ENCODE data around the gene RDX. TPM values are rescaled to one million over a fixed set of nuclear protein-coding genes. Genes with fewer than 3 reads are reported as not detected.
"Not testable (repeated sequence)": the region's sequence is repeated elsewhere in the genome, so short reads cannot be mapped to it uniquely, and the experiment has no call there.

The RDX gene
- total RNA-seq, 1 experiment from 2014 or later, result 107 TPM

DNA sequence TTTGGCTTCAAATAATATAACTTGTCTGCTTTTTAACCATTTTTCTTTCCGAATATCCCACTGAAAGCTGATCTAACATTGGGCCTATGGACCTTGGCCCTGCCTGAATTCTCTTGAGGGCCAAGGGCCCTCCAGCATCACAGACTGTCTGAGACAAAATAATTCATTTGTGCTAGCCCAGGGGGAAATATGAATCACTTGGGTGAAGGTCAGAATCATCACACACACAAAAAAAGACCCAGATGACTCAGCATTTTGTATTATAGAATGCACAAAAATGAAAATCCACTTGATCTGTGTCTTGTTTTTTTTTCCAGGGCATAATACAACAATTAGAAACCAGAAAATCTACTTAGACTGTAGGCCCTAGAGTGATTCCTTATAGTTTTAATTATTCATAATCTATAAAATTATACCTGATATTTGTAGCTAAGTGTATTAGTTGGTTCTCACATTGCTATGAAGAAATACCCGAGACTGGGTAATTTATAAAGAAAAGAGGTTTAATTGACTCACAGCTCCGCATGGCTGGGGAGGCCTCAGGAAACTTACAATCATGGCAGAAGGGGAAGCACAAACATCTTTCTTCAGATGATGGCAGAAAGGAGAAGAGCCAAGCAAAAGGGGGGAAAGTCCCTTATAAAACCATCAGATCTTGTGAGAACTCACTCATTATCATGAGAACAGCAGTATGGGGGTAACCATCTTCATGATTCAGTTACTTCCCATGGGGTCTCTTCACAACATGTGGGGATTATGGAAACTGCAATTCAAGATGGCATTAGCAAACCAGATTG lies 15.6 kb upstream of the RDX start:
- peak; percentile 42 for DNase-seq (ENCODE audit: low read depth, low spot score)
- in situ Hi-C loops (cut with HindIII; ENCODE audit: low pct_unique_long_range_greater_than_20kb, low sequenced_read_pairs), result no loop called here

- in situ Hi-C loops (cut with HindIII; ENCODE audit: low pct_unique_long_range_greater_than_20kb, low sequenced_read_pairs), result no loop called here
- DNase-seq (ENCODE audit: low read depth, low spot score), result no peak
Measured at GRCh38 chr11:110308071-110308470, 11.7 kb upstream of the RDX start.

DNA sequence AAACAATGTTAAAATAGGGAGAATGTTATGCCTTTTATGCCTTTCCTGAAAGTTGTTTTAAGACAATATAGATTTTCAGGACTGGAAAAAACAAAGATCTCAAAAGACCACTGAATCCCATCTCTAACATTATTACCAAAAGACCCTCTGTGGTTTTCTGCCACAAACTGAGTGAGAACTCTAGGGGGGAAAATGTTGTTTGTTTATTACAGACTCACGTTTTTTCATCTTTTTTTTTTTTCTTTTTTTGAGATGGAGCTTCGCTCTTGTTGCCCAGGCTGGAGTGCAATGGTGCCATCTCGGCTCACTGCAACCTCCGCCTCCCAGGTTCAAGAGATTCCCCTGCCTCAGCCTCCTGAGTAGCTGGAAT lies 9.6 kb upstream of the RDX start:
- DNase-seq (ENCODE audit: low read depth, low spot score); in situ Hi-C loops (cut with HindIII; ENCODE audit: low pct_unique_long_range_greater_than_20kb, low sequenced_read_pairs): not testable (repeated sequence)

DNA sequence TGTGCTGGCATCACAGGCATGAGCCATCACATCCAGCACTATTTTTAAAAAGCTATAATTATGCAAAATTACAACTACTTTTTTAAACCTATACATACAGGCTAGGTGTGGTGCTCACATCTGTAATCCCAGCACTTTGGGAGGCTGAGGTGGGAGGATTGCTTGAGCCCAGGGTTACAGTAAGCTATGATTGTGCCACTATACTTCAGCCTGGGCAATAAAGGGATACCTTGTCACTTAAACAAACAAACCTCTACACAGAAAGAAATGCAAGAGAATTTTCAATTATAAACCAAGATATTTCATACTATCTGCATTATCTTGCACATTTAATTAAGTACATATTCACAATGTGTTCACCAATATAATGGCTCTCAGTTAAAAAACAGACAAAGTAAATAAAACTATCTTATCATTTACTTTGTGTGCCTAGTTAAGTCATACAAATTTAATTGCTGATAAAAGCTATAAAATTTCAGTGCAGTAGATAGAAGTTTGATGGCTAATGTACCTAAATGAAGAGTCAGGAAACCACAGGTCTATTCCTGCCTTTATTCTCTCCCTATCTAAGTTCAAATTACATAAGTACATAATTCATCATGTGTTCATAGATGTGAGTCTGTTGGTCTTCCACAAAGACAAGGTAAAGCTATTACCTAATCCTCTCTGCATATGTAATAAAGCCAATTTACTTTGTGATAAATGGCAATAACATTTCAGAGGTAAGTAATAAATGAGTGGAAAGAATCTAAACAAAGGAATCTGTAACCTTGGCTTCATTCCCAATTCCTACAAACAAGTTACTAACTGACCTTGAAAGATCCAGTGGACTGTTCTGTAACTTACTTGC lies 9.0 kb upstream of the RDX start:
- DNase-seq (ENCODE audit: low read depth, low spot score), result no peak
- in situ Hi-C loops (cut with HindIII; ENCODE audit: low pct_unique_long_range_greater_than_20kb, low sequenced_read_pairs), result no loop called here

DNA sequence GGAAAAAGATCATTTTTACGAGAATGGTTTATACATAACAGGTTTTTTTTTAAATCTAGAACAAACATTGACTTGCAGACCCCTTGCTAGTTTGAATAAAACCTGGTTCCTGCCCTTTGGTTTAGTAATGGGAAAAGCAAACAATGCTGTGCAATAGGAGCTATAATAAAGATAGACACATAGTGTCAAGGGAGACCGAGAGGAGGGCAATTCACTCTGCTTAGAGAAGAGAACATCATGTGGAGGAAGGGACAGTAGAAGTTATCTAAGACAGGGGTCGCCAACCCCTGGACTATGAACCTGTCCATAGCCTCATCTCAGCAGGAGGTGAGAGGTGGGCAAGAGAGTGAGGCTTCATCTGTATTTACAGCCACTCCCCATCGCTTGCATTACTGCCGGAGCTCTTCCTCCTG lies 7.0 kb upstream of the RDX start:
- no peak for DNase-seq (ENCODE audit: low read depth, low spot score)
- in situ Hi-C loops (cut with HindIII; ENCODE audit: low pct_unique_long_range_greater_than_20kb, low sequenced_read_pairs), result no loop called here

DNA sequence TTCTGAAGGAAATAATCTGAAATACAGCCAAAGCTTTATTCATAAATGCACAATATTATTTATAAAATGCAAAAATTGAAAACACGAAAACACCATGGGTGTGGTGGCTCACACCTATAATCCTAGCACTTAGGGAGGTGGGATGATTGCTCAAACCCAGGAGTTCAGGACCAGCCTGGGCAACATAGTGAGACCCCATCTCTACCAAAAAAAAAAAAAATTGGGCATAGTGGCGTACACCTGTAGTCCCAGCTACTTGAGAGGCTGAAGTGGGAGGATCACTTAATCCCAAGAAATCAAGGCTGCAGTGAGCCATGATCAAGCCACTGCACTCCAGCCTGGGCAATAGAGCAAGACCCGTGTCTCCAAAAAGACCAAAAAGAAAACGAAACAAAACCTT lies 5.2 kb upstream of the RDX start:
- in situ Hi-C loops (cut with HindIII; ENCODE audit: low pct_unique_long_range_greater_than_20kb, low sequenced_read_pairs), result no loop called here
- DNase-seq (ENCODE audit: low read depth, low spot score), result no peak

GRCh38 chr11:110301032-110301431 lies 4.6 kb upstream of the RDX start:
- no peak for DNase-seq (ENCODE audit: low read depth, low spot score)
- in situ Hi-C loops (cut with HindIII; ENCODE audit: low pct_unique_long_range_greater_than_20kb, low sequenced_read_pairs), result no loop called here

DNA sequence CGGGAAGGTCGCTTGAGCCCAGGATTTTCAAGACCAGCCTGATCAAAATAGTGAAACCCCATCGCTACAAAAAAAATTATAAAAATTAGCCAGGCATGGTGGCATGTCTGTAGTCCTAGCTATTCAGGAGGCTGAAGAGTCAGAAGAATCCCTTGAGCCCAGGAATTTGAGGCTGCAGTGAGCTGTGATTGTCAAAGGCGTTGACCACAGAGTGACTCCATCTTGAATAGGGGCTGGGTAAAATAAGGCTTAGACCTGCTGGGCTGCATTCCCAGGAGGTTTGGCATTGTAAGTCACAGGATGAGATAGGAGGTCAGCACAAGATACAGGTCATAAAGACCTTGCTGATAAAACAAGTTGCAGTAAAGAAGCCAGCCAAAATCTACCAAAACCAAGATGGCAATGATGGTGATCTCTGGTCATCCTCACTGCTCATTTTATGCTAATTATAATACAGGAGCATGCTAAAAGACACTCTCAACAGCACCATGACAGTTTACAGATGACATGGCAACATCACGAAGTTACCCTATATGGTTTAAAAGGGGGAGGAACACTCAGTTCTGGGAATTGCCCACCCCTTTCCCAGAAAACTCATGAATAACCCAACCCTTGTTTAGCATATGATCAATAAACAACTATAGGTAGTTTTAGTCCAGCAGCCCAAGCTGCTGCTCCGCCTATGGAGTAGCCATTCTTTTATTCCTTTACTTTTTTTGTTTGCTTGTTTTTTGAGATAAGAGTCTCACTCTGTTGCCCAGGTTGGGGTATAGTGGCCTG lies 2.8 kb upstream of the RDX start:
- DNase-seq (ENCODE audit: low read depth, low spot score), result no peak
- in situ Hi-C loops (cut with HindIII; ENCODE audit: low pct_unique_long_range_greater_than_20kb, low sequenced_read_pairs), result no loop called here

GRCh38 chr11:110298301-110298765 lies 1.9 kb upstream of the RDX start:
- no peak for DNase-seq (ENCODE audit: low read depth, low spot score)
- in situ Hi-C loops (cut with HindIII; ENCODE audit: low pct_unique_long_range_greater_than_20kb, low sequenced_read_pairs), result no loop called here

DNA sequence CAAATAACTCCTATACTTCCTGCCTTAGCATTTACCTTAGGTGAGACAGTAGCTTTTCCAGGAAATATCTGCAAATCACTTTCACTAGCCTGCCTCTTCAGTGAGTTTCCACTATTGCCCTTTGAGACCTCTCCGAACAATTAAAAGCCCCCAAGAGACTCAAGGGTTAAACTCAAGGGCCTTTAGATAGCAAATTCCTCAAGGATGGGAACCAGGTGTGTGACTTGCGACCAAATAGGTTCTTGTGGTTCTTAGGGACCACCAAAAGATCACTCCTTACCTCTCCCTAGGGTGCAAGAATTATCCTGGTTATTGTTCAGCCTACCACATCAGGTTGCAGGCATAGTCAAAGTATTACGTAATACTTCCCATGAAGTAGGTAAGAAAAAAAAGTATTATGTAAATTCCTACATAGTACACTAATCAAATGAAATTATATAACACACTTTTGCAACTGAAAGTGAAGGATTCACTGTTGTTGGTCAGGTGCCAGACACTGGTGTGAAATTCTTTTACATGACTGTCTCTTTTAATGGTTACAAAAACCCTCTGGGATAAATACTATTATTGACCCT lies 1.4 kb upstream of the RDX start:
- in situ Hi-C loops (cut with HindIII; ENCODE audit: low pct_unique_long_range_greater_than_20kb, low sequenced_read_pairs), result no loop called here
- no peak for DNase-seq (ENCODE audit: low read depth, low spot score)

DNA sequence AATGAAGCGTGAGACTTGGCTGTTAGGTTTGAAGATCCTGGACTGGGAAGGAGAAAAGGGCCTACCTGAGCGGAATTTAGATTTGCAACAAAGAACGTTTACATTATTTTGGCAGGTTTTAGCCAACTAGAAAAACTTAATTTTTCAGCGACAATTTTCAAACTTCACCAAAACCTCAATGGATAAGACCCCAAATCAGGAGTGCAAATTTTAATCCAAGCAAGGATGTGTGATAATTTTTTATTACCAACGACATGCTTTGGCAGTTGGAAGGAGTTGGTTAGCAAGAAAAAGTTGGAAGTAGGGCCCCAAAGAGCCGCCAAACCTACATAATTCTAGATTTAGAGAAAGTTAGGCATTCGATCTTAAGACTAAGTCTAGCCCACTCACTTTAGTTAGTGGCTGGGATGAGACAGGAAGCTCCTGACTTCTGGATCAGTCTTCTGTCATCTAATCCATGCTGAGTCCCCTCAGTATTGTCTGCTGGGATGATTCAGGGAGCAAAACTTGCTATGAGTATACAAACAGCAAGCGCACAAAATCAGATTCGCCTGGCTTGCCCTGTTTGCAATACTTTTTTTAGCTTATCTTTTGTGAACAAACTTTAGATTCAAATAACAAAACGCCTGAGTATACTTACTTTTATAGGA lies 787 bp upstream of the RDX start:
- no peak for DNase-seq (ENCODE audit: low read depth, low spot score)
- in situ Hi-C loops (cut with HindIII; ENCODE audit: low pct_unique_long_range_greater_than_20kb, low sequenced_read_pairs), result no loop called here

DNA sequence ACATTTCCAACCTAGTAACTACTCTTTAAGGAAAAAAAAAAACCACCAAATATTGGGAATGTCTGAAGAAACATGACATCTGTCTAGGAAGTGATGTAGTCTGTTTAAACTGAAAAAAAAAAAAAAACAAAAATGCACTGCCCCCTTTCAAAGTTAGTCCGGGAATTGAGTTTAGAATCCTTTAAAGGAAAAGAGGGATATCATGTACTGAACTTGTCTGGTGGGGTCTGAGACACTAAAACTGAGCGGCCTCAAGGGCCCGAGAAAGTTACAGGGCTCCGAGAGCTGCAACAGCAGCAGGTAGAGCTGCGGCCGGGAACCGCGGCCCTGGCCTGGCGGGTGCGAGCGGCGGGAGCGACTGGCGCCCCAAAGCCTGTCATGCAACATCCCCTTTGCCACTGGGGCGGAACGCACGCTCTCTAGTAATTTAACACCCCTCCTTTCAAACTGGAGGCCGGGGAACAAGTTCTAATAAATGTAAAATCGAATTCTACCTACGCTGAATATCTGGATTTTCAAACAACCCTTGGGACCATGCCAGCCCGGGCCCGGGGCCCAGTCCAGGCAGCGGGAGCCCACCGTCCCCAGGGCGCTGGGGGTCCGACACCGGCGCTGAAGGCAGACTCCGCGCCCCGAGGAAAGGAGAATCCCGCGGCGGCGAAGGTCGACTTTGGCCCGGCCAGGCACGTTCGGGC lies 736 bp downstream of the RDX start:
- in situ Hi-C loops (cut with HindIII; ENCODE audit: low pct_unique_long_range_greater_than_20kb, low sequenced_read_pairs), result no loop called here
- DNase-seq (ENCODE audit: low read depth, low spot score), result peak; percentile 32

DNA sequence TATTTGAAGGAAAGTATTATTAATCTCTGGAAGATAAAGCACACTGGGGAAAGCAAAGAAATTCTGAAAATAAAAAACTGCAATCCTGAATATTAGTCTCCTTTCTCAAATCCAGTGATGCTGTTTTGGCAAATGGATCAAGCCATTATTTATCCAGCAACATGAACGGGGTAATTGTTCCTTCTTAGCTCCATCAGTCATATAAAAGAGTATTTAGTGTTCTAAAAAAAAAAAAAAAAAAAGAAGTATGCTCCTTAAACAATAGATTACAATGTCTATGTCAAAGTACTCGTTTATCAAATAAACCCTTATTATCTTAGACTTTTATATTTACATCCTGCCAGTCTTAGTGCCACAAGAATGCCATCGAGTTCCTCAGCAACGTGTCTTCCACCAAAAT lies 1.3 kb downstream of the RDX start:
- in situ Hi-C loops (cut with HindIII; ENCODE audit: low pct_unique_long_range_greater_than_20kb, low sequenced_read_pairs), result no loop called here
- peak; percentile 35 for DNase-seq (ENCODE audit: low read depth, low spot score)

DNA sequence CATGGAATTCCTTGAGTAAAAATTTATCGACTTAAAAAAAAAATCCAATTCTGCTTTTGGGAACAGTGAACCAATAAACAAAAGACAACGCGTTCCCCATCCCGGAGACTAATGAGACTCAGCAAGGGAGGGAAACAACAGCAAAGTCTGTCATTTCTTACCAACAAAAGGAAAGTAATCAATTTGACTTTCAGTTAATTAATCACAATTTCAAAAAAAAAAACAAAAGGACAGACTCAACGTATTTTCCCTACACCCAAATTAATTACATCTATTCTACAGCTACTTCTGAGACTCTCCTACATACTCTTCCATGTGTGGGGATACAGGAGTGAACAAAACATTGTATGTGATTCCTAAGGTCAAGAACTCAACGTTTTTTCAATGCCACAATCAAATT lies 1.9 kb downstream of the RDX start:
- in situ Hi-C loops (cut with HindIII; ENCODE audit: low pct_unique_long_range_greater_than_20kb, low sequenced_read_pairs), result no loop called here

DNA sequence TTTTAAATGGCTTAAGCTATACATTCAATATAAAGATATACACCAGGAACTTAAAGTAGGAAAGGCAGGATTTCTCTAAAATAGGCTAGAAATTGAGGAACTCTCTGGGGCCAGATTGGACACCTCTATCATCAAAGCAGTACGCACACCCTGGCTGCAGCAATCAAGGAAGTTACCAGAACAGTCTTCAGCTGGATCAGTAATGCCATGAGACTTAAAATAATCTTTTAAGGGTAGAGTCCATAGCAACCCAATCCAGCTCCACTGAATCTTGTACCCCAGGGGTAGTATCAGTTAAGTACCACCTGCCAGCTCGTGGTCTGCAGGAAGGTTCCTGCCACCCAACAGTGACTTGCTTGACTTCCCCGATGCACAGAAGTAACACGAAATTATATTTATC lies 3.0 kb downstream of the RDX start:
- in situ Hi-C loops (cut with HindIII; ENCODE audit: low pct_unique_long_range_greater_than_20kb, low sequenced_read_pairs), result no loop called here
- no peak for DNase-seq (ENCODE audit: low read depth, low spot score)

More for the DNA sequence above, 1.9 kb downstream of the RDX start:
- no peak for DNase-seq (ENCODE audit: low read depth, low spot score)

- DNase-seq (ENCODE audit: low read depth, low spot score); in situ Hi-C loops (cut with HindIII; ENCODE audit: low pct_unique_long_range_greater_than_20kb, low sequenced_read_pairs): not testable (repeated sequence)
Measured at GRCh38 chr11:110292146-110292545, 4.3 kb downstream of the RDX start.
